Activated CD4-positive, CD25-positive, alpha-beta regulatory T cell treated with anti-CD3 and anti-CD28 coated beads, Interleukin-2, amount 50 U/mL, for 16 hours (primary cell): ENCODE results near the gene PCYT2.

Experiments used
- DNase-seq: peaks from one replicate; pipeline ENCODE4 v3.0.0-alpha.2; 2020; ENCODE audit warnings: low read depth, low spot score

The PCYT2 gene

GRCh38 chr17:81901167-81902022, 9.8 kb downstream of the PCYT2 start:
- no peak for DNase-seq

- DNase-seq, result no peak
These were observed 10.9 kb downstream of the PCYT2 start for GRCh38 chr17:81900181-81900820.

- DNase-seq, result no peak
These were observed 11.6 kb downstream of the PCYT2 start for GRCh38 chr17:81899514-81900166.

- no peak for DNase-seq
These were observed 12.3 kb downstream of the PCYT2 start for GRCh38 chr17:81898885-81899284.

GRCh38 chr17:81898029-81898866, 13.0 kb downstream of the PCYT2 start:
- DNase-seq, result no peak

GRCh38 chr17:81895400-81895799, 15.8 kb downstream of the PCYT2 start:
- DNase-seq, result no peak

- no peak for DNase-seq
These were observed 20.0 kb downstream of the PCYT2 start for GRCh38 chr17:81891303-81891552.

GRCh38 chr17:81890447-81891302, 20.5 kb downstream of the PCYT2 start:
- no peak for DNase-seq

- no peak for DNase-seq
These were observed 21.6 kb downstream of the PCYT2 start for GRCh38 chr17:81889602-81890001.

- DNase-seq, result no peak
These were observed 22.1 kb downstream of the PCYT2 start for GRCh38 chr17:81888988-81889595.

- no peak for DNase-seq
These were observed 22.9 kb downstream of the PCYT2 start for GRCh38 chr17:81888105-81888987.

- DNase-seq, result no peak
These were observed 25.2 kb downstream of the PCYT2 start for GRCh38 chr17:81885869-81886548.

- no peak for DNase-seq
These were observed 25.7 kb downstream of the PCYT2 start for GRCh38 chr17:81885454-81885853.

GRCh38 chr17:81884968-81885367, 26.2 kb downstream of the PCYT2 start:
- DNase-seq, result no peak

- DNase-seq, result no peak
These were observed 26.7 kb downstream of the PCYT2 start for GRCh38 chr17:81884520-81884919.

- DNase-seq, result no peak
These were observed 32.1 kb downstream of the PCYT2 start for GRCh38 chr17:81879121-81879520.

- DNase-seq, result no peak
These were observed 32.9 kb downstream of the PCYT2 start for GRCh38 chr17:81878294-81878693.

GRCh38 chr17:81877569-81877968, 33.6 kb downstream of the PCYT2 start:
- DNase-seq, result no peak
